Gastroesophageal sphincter (tissue), 4 donors: Measurements from ENCODE around the gene SLC25A10. TPM values are rescaled to one million over a fixed set of nuclear protein-coding genes. Genes with fewer than 3 reads are reported as not detected.

ENCODE experiments used
- small RNA-seq, 4 donors: library from RNA; depleted of rRNA; stranded (forward); fragments of <200 nt; gene quantifications; one replicate each; pipeline ENCODE3, GENCODE V24; 2016
- total RNA-seq, 4 donors: library from RNA; depleted of rRNA; stranded (reverse); fragments of >200 nt; gene quantifications; one replicate each; pipeline ENCODE4 v1.1.0, GENCODE V29; 2016

SLC25A10 gene
- total RNA-seq, 4 donors from 2014 or later: 3.0 to 8.8 (median 5.0) TPM

Small RNA genes within 50 kb of the gene (small RNA-seq; reads per million reads assigned to genes)
- gene MIR6786: 0 to 0.51 (median 0.24) reads per million in 4 donors

Other genes with a start within 250 kb of the SLC25A10 start
- 1,000 to 10,000 TPM in 3 of 4 donors, 100 to 1,000 TPM in 1; 829 to 1,848 (median 1,550) TPM for gene ACTG1, start 199.5 kb upstream of the SLC25A10 start, total RNA-seq
- gene FSCN2, start 183.9 kb upstream of the SLC25A10 start, total RNA-seq: 1 to 10 TPM in 2 of 4 donors, under 1 TPM in 2; 0.49 to 2.1 (median 1.0) TPM
- 10 to 100 TPM; 14.6 to 32.1 (median 20.7) TPM for gene FAAP100, start 159.9 kb upstream of the SLC25A10 start, total RNA-seq
- 10 to 100 TPM; 49.5 to 83.8 (median 58.0) TPM for gene NPLOC4, start 75.2 kb upstream of the SLC25A10 start, total RNA-seq
- under 1 TPM in 3 of 4 donors, not detected in 1; 0.27 to 0.89 (median 0.30) TPM for gene TSPAN10, start 75.1 kb upstream of the SLC25A10 start, total RNA-seq
- gene PDE6G, start 55.7 kb upstream of the SLC25A10 start, total RNA-seq: under 1 TPM in 1 of 4 donors, not detected in 3; 0.62 TPM
- 10 to 100 TPM; 19.4 to 31.8 (median 25.3) TPM for gene OXLD1, start 45.7 kb upstream of the SLC25A10 start, total RNA-seq
- 10 to 100 TPM in 2 of 4 donors, 1 to 10 TPM in 2; 8.2 to 16.1 (median 11.4) TPM for gene CCDC137, start 45.5 kb upstream of the SLC25A10 start, total RNA-seq
- 10 to 100 TPM; 26.2 to 52.8 (median 30.2) TPM for gene ARL16, start 28.5 kb upstream of the SLC25A10 start, total RNA-seq
- 10 to 100 TPM; 51.5 to 90.5 (median 66.6) TPM for gene HGS, start 28.3 kb upstream of the SLC25A10 start, total RNA-seq
- 10 to 100 TPM; 27.5 to 42.9 (median 29.3) TPM for gene MRPL12, start 8.9 kb upstream of the SLC25A10 start, total RNA-seq
- gene GCGR, start 91.9 kb downstream of the SLC25A10 start, total RNA-seq: under 1 TPM in 1 of 4 donors, not detected in 3; 0.47 TPM
- gene MCRIP1, start 121.0 kb downstream of the SLC25A10 start, total RNA-seq: 100 to 1,000 TPM in 1 of 4 donors, 10 to 100 TPM in 3; 70.4 to 131 (median 85.9) TPM
- not detected for gene PPP1R27, start 122.8 kb downstream of the SLC25A10 start, total RNA-seq
- gene P4HB, start 148.3 kb downstream of the SLC25A10 start, total RNA-seq: 100 to 1,000 TPM; 257 to 365 (median 324) TPM
- gene ARHGDIA, start 159.1 kb downstream of the SLC25A10 start, total RNA-seq: 100 to 1,000 TPM; 120 to 219 (median 169) TPM
- gene ALYREF, start 179.3 kb downstream of the SLC25A10 start, total RNA-seq: 10 to 100 TPM; 26.6 to 68.1 (median 55.5) TPM
- 100 to 1,000 TPM in 3 of 4 donors, 10 to 100 TPM in 1; 81.0 to 128 (median 119) TPM for gene ANAPC11, start 179.4 kb downstream of the SLC25A10 start, total RNA-seq
- under 1 TPM in 2 of 4 donors, not detected in 2; 0.12 to 0.16 TPM for gene NPB, start 190.0 kb downstream of the SLC25A10 start, total RNA-seq
- 10 to 100 TPM; 18.4 to 45.8 (median 34.4) TPM for gene PCYT2, start 199.1 kb downstream of the SLC25A10 start, total RNA-seq
- 10 to 100 TPM; 14.3 to 24.1 (median 18.3) TPM for gene SIRT7, start 205.9 kb downstream of the SLC25A10 start, total RNA-seq
- gene MAFG, start 215.5 kb downstream of the SLC25A10 start, total RNA-seq: 10 to 100 TPM; 18.8 to 39.3 (median 25.3) TPM
- 1 to 10 TPM; 3.4 to 6.8 (median 5.1) TPM for gene PYCR1, start 225.0 kb downstream of the SLC25A10 start, total RNA-seq
- not detected for gene MYADML2, start 234.9 kb downstream of the SLC25A10 start, total RNA-seq
- gene NOTUM, start 248.9 kb downstream of the SLC25A10 start, total RNA-seq: under 1 TPM in 1 of 4 donors, not detected in 3; 0.22 TPM